Right lobe of liver (tissue), 6 donors: ENCODE measurements around the gene ENTPD3. TPM values are rescaled to one million over a fixed set of nuclear protein-coding genes. Genes with fewer than 3 reads are reported as not detected.

Experiments
- ATAC-seq, 4 donors: fragments of 200-7000 bp; cut with Tn5 transposase; one replicate each; pipeline ENCODE4 v1.9.1; 2020; ENCODE audit warnings: mild to moderate bottlenecking in 4 of 4, moderate library complexity in 4 of 4
- DNase-seq, 3 donors: peaks; one replicate each; pipeline ENCODE4 v3.0.0-alpha.2; 2020
- H3K27ac ChIP-seq, 3 donors: fragments of 200-600 bp; one replicate each; pipeline ENCODE4 v1.8.0; 2022
- H3K27me3 ChIP-seq, 2 donors: fragments of 200-600 bp; one replicate each; pipeline ENCODE4 v1.8.0; 2022
- H3K36me3 ChIP-seq, 4 donors: fragments of 200-600 bp; sonication (generic) in 1 of 4; one replicate each; pipeline versions ENCODE4 v1.5.1 to v1.8.0; 2017 to 2022; ENCODE audit warnings: control low read depth in 1 of 4
- H3K4me1 ChIP-seq, 4 donors: fragments of 200-600 bp; sonication (generic) in 1 of 4; one replicate each; pipeline versions ENCODE4 v1.5.1 to v1.8.0; 2017 to 2022; ENCODE audit warnings: control low read depth in 1 of 4
- H3K4me3 ChIP-seq, 3 donors: fragments of 200-600 bp; one replicate each; pipeline ENCODE4 v1.8.0; 2022
- H3K9me3 ChIP-seq, 4 donors: fragments of 200-600 bp; sonication (generic) in 1 of 4; one replicate each; pipeline versions ENCODE4 v1.5.1 to v1.8.0; 2017 to 2022; ENCODE audit warnings: control low read depth in 1 of 4
- CTCF ChIP-seq, 4 donors: fragments of 200-600 bp in 3 of 4; fragments of 450-650 bp in 1 of 4; IDR thresholded peaks; one replicate each; pipeline versions ENCODE4 v1.5.1 to v1.8.0; 2016 to 2022; ENCODE audit warnings: antibody characterized with exemption in 4 of 4, mild to moderate bottlenecking in 2 of 4
- POLR2A ChIP-seq: fragments of 450-650 bp; IDR thresholded peaks from one replicate; pipeline ENCODE4 v1.6.1; 2017; ENCODE audit warnings: antibody characterized with exemption, mild to moderate bottlenecking
- WGBS: methylation state at CpG from one replicate; pipeline ENCODE4 v1.1.6; 2018; ENCODE audit warnings: low coverage, low lambda C conversion rate; ENCODE audit not compliant: insufficient coverage; ENCODE audit errors: missing lambda C conversion rate; 5-methylcytosine and 5-hydroxymethylcytosine counted together
- intact Hi-C, 2 donors: fragments of 100-400 bp; cut with DNase I; formaldehyde crosslinking; loops; one replicate each; pipeline versions ENCODE4 v1.11.2 to v1.14.1; 2022
- total RNA-seq, 6 experiments: library from RNA; depleted of rRNA in 2 of 6; stranded (reverse); fragments of >200 nt in 2 of 6; fragmentation: NEBNext Ultra II Directional in 3 of 6; extraction: Animal tissue kit (Norgen Biotek cat#: 25700) in 3 of 6; gene quantifications; one replicate each; pipeline versions ENCODE4 v1.1.0 to v1.2.4, GENCODE V29; 2016 to 2023
- donor health status: DM: no; HTN: yes; CAD: no.
- donor health status: DM: no; HTN: no; CAD: no.
- donor health status: DM: no; HTN: no; CAD: no.
- donor health status: DM: no; HTN: yes; CAD: no.
- donor health status: DM: no; HTN: yes; CAD: no.

The ENTPD3 gene
- total RNA-seq, 6 experiments from 2014 or later = not detected

- no peak overlapping the region for H3K27ac ChIP-seq
- H3K4me3 ChIP-seq = no peak overlapping the region
- no peak for TF ChIP-seq CTCF (IDR thresholded peaks at IDR 0.05)
- H3K4me1 ChIP-seq = no peaks in the 10 kb centered on the region
- ATAC-seq = peak in 1 of 4 donors; percentile 38
- H3K27me3 ChIP-seq = no peaks in the 10 kb centered on the region
- no peak for DNase-seq
- intact Hi-C loops = no loop called here
- 38% methylated on average over 2 of the region's 2 CpGs for WGBS
- no peaks in the 10 kb centered on the region for H3K9me3 ChIP-seq
- no peaks in the 10 kb centered on the region for H3K36me3 ChIP-seq
Observed at GRCh38 chr3:40366203-40367162, 20.5 kb upstream of the ENTPD3 start.

GRCh38 chr3:40369716-40370115 lies 17.3 kb upstream of the ENTPD3 start:
- TF ChIP-seq CTCF (IDR thresholded peaks at IDR 0.05) = no peak
- no peak for TF ChIP-seq POLR2A
- DNase-seq = no peak
- intact Hi-C loops = no loop called here
- H3K4me3 ChIP-seq = no peak overlapping the region
- WGBS = 73% methylated on average over 1 of the region's 1 CpG
- H3K9me3 ChIP-seq = no peaks in the 10 kb centered on the region
- no peak overlapping the region for H3K27ac ChIP-seq
- no peak for ATAC-seq
- no peaks in the 10 kb centered on the region for H3K36me3 ChIP-seq
- H3K4me1 ChIP-seq = no peaks in the 10 kb centered on the region
- no peaks in the 10 kb centered on the region for H3K27me3 ChIP-seq

GRCh38 chr3:40377822-40378221 lies 9.2 kb upstream of the ENTPD3 start:
- Histone ChIP-seq H3K9me3 (no peaks in the 10 kb centered on the region), H3K27me3 (no peaks in the 10 kb centered on the region), H3K36me3 (no peaks in the 10 kb centered on the region), H3K27ac (no peak overlapping the region), H3K4me1 (no peaks in the 10 kb centered on the region), H3K4me3 (no peak overlapping the region)
- ATAC-seq (no peak), DNase-seq (no peak)
- TF ChIP-seq CTCF (IDR thresholded peaks at IDR 0.05) (no peak), POLR2A (no peak)
- intact Hi-C loops = no loop called here
- 58% methylated on average over 1 of the region's 1 CpG for WGBS

DNA sequence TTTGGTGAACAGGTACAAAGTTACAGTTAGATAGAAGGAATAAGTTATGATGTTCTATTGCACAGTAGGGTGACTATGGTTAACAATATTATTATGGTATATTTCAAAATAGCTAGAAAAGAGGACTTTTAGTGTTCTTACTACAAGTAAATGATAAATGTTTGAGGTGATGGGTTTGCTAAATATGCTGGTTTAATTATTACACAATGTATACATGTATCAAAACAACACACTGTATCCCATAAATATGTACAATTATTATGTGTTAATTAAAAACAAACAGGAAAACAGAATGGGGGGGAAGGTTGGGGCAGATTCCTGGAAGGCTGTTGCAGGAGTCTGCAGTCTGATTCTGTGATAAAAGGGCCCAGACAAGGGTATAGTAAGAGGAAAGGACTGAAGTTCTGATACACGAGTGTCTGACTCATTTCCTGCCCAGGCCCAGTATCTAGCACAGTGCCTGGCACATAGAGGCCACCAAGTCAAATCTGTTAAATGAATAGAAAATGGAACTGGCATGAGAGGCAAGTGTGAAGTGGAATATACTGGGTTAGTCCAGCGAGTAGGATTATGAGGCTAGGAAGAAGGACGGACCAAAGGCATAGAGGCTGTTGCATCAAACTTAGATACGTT lies 7.2 kb upstream of the ENTPD3 start:
- TF ChIP-seq POLR2A = no peak
- TF ChIP-seq CTCF (IDR thresholded peaks at IDR 0.05) = no peak
- H3K9me3 ChIP-seq = no peaks in the 10 kb centered on the region
- H3K4me1 ChIP-seq = no peaks in the 10 kb centered on the region
- no peaks in the 10 kb centered on the region for H3K36me3 ChIP-seq
- no peak overlapping the region for H3K27ac ChIP-seq
- intact Hi-C loops = no loop called here
- 73% methylated on average over 4 of the region's 4 CpGs for WGBS
- ATAC-seq = no peak
- no peaks in the 10 kb centered on the region for H3K27me3 ChIP-seq
- no peak overlapping the region for H3K4me3 ChIP-seq
- no peak for DNase-seq
